BLaER1 (cell line): ENCODE results near the gene TMUB1.
A peak's percentile ranks its signal among the peaks of the same experiment; 100 is the strongest.

Experiments
- H3K27ac ChIP-seq: shearing (Covaris generic); formaldehyde crosslinking; 2 replicates; pipeline ENCODE4 v1.8.1; 2022
- H3K27me3 ChIP-seq: shearing (Covaris generic); formaldehyde crosslinking; 2 replicates; pipeline ENCODE4 v1.8.1; 2022
- H3K36me3 ChIP-seq: shearing (Covaris generic); formaldehyde crosslinking; 2 replicates; pipeline ENCODE4 v1.8.1; 2022
- H3K4me1 ChIP-seq: shearing (Covaris generic); formaldehyde crosslinking; 2 replicates; pipeline ENCODE4 v1.8.1; 2022
- H3K4me2 ChIP-seq: shearing (Covaris generic); formaldehyde crosslinking; 2 replicates; pipeline ENCODE4 v1.8.1; 2022
- H3K4me3 ChIP-seq: shearing (Covaris generic); formaldehyde crosslinking; 2 replicates; pipeline ENCODE4 v1.8.1; 2022
- H3K9ac ChIP-seq: shearing (Covaris generic); formaldehyde crosslinking; 2 replicates; pipeline ENCODE4 v1.8.1; 2022
- H3K9me3 ChIP-seq: shearing (Covaris generic); formaldehyde crosslinking; 2 replicates; pipeline ENCODE4 v1.8.1; 2022
- H4K20me1 ChIP-seq: shearing (Covaris generic); formaldehyde crosslinking; 2 replicates; pipeline ENCODE4 v1.8.1; 2022
- Cebpa-rat ChIP-seq: shearing (Covaris generic); IDR thresholded peaks from 2 replicates; pipeline ENCODE4 v1.8.1; 2022

The TMUB1 gene

DNA sequence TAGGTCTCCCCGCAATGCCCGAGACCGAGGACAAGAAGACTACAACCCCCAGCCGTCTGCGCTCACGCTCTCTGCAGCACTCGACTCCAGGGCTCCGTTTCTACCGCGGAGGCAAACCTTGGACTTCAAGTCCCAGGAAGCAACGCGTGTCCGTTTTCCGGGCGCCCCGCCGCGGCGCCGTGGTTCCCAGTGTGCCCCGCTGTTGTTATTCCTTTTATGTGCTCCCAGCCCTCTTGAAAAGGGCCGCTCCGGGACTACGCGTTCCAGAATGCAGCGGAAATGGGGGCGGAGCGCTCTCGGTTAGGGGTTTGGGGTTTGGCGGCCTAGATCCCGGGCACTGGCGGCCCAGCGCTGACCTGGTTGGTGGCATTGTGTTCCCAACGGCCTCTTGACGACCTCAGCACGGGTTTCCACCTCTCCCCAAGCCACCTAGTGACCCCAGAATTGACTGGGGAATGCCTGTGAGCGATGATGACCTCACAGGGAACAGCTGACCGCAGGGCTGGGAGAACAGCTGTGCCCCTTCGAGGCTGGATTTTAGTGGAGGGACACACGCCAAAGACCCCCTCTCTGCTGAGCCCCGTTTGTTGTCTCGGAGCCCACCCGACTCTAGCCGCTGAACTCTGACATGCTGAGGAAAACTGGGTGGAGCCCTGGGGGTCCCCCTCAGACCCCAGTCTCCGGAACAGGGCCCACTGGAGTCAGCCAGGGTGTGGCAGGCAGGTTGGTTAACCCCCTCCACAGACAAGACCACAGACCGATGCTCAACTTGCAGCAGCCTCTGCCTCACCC lies 25.1 kb downstream of the TMUB1 start:
- peaks cover 21% of the 10 kb centered on the region for H3K36me3 ChIP-seq
- H3K27ac ChIP-seq = peak overlapping the region; percentile 84
- H3K4me3 ChIP-seq = peak overlapping the region; percentile 89
- TF ChIP-seq Cebpa-rat = no peak
- peak overlapping the region; percentile 87 for H3K9ac ChIP-seq
- H3K4me1 ChIP-seq = peaks cover 55% of the 10 kb centered on the region
- no peaks in the 10 kb centered on the region for H3K9me3 ChIP-seq
- H4K20me1 ChIP-seq = peaks cover 29% of the 10 kb centered on the region
- H3K27me3 ChIP-seq = no peaks in the 10 kb centered on the region
- H3K4me2 ChIP-seq = peak overlapping the region; percentile 96

DNA sequence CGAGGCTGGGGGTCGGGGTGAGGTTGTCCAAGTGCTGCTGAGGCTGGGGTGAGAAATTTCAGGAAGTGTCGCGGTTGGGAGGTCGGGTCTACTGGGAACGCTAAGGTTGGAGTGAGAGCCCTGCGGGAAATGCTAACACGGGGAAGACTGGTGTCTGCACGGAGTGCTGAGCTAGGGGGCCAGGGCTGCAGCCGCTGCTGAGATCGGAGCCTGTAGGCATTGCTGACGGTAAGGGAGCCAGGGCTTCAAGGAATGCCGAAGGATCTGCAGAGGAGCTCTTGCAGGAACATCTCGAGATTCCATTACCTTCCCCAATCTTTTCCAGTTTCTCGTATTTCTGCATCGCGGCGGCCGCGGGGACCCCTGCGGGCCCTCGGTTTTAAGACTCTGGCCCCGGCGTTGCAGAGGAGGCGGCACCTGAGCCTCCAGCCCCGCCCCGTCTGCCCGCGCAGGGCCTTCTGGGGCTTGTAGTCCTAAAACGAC lies 25.7 kb downstream of the TMUB1 start, which contains the start of gene CDK5:
CDK5 (minus strand) TSS at position 392 of the 483 bp plus-strand sequence; CDS start at position 343, 49 bp downstream.
- peaks cover 61% of the 10 kb centered on the region for H3K4me1 ChIP-seq
- H3K27ac ChIP-seq = peak within 1 kb of the TSS; percentile 84
- peaks cover 17% of the 10 kb centered on the region for H3K36me3 ChIP-seq
- H3K9me3 ChIP-seq = no peaks in the 10 kb centered on the region
- H3K4me3 ChIP-seq = peak within 1 kb of the TSS; percentile 89
- no peak for TF ChIP-seq Cebpa-rat
- peaks cover 26% of the 10 kb centered on the region for H4K20me1 ChIP-seq
- peak within 1 kb of the TSS; percentile 96 for H3K4me2 ChIP-seq
- H3K9ac ChIP-seq = peak within 1 kb of the TSS; percentile 87
- no peaks in the 10 kb centered on the region for H3K27me3 ChIP-seq

DNA sequence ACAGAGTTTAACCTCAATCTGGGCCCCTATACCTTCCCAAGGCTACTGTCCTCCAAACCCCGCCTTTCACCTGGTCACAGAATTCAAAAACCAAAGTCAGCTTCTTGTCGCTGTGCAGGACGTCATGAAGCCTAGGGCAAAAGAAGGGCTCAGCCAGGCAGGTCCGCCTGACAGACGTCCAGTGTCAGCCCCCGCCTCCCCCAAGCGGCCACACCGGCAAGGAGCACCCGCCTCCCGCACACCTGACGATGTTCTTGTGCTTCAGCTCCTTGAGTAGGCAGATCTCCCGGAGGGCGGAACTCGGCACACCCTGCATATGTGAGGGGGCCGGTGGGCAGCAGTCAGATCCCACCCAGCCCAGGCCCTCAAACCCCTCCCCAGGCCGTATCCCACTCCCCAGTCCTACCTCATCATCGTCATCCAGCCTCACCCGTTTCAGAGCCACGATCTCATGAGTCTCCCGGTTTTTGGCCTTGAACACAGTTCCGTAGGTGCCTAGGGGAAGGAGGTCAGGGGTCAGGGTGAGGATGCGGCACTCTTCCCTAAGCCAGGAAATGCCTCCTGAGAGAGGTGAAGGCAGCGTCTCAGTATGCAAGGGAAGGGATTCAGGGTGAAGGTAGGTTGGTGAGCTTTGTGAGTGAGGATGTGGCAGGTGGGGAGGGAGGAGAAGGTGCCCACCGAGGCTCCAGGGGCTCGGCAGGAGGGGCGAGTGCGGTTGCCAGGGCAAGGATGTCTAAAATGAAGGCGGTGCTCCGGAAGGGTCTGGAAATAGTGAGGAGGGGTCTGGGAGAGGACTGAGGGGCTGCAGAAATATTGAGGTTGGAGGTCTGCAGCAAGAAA lies 26.4 kb downstream of the TMUB1 start:
- peak overlapping the region; percentile 96 for H3K4me2 ChIP-seq
- peak overlapping the region; percentile 33; the same call in 1 of the 2 replicates for H3K27ac ChIP-seq
- H3K4me3 ChIP-seq = peak overlapping the region; percentile 89
- peaks cover 20% of the 10 kb centered on the region for H4K20me1 ChIP-seq
- H3K9ac ChIP-seq = peak overlapping the region; percentile 87
- H3K4me1 ChIP-seq = peaks cover 62% of the 10 kb centered on the region
- peaks cover 11% of the 10 kb centered on the region; the same call in 1 of the 2 replicates for H3K36me3 ChIP-seq
- no peaks in the 10 kb centered on the region for H3K27me3 ChIP-seq
- H3K9me3 ChIP-seq = no peaks in the 10 kb centered on the region
- no peak for TF ChIP-seq Cebpa-rat

DNA sequence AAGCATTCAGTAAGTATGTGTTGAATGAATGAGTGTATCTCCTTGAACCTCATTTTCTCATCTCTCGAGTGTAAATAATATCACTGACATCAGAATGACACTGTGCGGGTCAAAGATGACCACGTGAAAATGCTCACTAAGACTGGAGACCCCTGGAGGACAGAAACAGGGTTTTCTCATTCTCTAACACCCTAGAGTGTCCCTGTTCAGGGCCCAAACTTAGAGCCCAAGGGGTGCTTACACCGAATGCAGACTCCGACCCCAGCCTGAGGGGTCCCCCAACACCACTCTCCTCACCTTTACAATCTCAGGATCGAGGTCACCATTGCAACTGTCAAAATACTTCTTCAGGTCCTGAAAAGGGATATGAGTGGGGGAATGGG lies 27.0 kb downstream of the TMUB1 start:
- Histone ChIP-seq H3K27ac (no peak overlapping the region), H3K4me1 (peaks cover 62% of the 10 kb centered on the region), H3K9ac (no peak overlapping the region), H3K4me2 (peak overlapping the region; percentile 96), H3K36me3 (peaks cover 9% of the 10 kb centered on the region; the same call in 1 of the 2 replicates), H3K4me3 (no peak overlapping the region), H3K9me3 (no peaks in the 10 kb centered on the region), H4K20me1 (peaks cover 13% of the 10 kb centered on the region), H3K27me3 (no peaks in the 10 kb centered on the region)
- no peak for TF ChIP-seq Cebpa-rat

DNA sequence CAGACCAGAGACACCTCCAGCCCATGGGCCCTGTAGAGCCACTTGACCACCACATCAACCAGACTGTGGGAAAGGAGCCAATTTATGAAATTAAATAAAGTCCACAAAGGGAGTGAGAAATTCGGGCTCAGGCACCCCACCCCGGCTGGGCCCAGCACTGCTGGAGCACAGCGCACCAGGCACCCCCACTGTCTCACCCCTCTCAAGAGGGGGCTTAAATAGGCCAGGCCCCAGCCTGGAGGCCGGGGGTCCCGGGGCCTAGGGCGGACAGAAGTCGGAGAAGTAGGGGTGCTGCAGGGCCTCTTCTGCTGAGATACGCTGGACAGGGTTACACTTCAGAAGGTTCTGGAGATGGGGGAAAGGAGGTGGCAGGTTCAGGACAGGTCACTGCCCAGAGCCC lies 29.5 kb downstream of the TMUB1 start:
- H3K27ac ChIP-seq = no peak overlapping the region
- 0 out of 2 replicates have a peak, but pooled peaks cover 6% of the 10 kb centered on the region for H3K27me3 ChIP-seq
- H3K4me2 ChIP-seq = peak overlapping the region; percentile 36
- no peaks in the 10 kb centered on the region for H3K9me3 ChIP-seq
- peaks cover 55% of the 10 kb centered on the region for H3K4me1 ChIP-seq
- TF ChIP-seq Cebpa-rat = no peak
- peaks cover 9% of the 10 kb centered on the region; the same call in 1 of the 2 replicates for H3K36me3 ChIP-seq
- no peak overlapping the region for H3K4me3 ChIP-seq
- no peak overlapping the region for H3K9ac ChIP-seq
- 0 out of 2 replicates have a peak, but pooled peaks cover 18% of the 10 kb centered on the region for H4K20me1 ChIP-seq

DNA sequence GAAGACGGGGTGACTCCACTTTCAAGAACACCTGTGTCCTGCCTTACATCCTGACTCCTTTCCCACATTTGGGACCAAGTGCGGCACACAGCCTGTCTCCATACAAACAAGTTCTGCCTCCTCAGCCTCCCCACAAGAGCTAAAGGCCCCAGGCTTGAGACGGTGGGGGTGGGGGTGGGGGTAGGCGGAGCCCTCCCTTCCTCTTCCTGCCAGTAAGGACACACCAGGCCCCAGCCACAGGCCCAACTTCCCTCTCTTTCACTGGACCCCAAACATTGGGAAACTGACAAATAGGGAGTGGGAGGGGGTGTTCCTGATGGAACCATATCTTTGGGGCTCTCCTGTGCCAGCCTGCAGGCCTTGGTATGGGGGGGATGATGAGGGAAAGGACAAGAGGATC lies 30.2 kb downstream of the TMUB1 start:
- 0 out of 2 replicates have a peak, but pooled peaks cover 6% of the 10 kb centered on the region for H3K27me3 ChIP-seq

DNA sequence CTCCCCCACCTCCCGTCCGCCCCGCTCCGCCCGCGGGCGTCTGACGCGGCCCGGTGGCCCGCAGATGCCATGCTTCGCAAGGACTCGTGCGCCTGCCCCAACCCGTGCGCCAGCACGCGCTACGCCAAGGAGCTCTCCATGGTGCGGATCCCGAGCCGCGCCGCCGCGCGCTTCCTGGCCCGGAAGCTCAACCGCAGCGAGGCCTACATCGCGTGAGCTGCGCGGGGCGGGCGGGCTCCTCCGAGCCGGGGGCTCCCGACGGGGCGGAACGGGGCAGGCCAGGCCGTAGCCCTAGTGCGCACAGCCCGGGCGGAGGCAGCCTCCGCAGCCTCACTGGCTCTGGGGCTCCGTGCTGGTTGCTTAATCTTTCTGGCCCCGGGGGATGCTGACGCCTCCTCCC lies 32.2 kb downstream of the TMUB1 start:
- 0 out of 2 replicates have a peak, but pooled peaks have one; percentile 44 for TF ChIP-seq Cebpa-rat
- Histone ChIP-seq H4K20me1 (0 out of 2 replicates have a peak, but pooled peaks cover 18% of the 10 kb centered on the region), H3K4me3 (0 out of 2 replicates have a peak overlapping the region, but pooled peaks have one; percentile 42), H3K9me3 (no peaks in the 10 kb centered on the region), H3K4me2 (peak overlapping the region; percentile 80), H3K9ac (no peak overlapping the region), H3K36me3 (peaks cover 10% of the 10 kb centered on the region), H3K27ac (no peak overlapping the region), H3K4me1 (peaks cover 34% of the 10 kb centered on the region), H3K27me3 (0 out of 2 replicates have a peak, but pooled peaks cover 6% of the 10 kb centered on the region)

More for the DNA sequence above, 30.2 kb downstream of the TMUB1 start:
- Histone ChIP-seq H3K9ac (no peak overlapping the region), H3K4me1 (peaks cover 48% of the 10 kb centered on the region), H3K36me3 (peaks cover 9% of the 10 kb centered on the region; the same call in 1 of the 2 replicates), H3K9me3 (no peaks in the 10 kb centered on the region), H4K20me1 (0 out of 2 replicates have a peak, but pooled peaks cover 18% of the 10 kb centered on the region), H3K4me2 (peak overlapping the region; percentile 36), H3K4me3 (no peak overlapping the region), H3K27ac (no peak overlapping the region)
- no peak for TF ChIP-seq Cebpa-rat

DNA sequence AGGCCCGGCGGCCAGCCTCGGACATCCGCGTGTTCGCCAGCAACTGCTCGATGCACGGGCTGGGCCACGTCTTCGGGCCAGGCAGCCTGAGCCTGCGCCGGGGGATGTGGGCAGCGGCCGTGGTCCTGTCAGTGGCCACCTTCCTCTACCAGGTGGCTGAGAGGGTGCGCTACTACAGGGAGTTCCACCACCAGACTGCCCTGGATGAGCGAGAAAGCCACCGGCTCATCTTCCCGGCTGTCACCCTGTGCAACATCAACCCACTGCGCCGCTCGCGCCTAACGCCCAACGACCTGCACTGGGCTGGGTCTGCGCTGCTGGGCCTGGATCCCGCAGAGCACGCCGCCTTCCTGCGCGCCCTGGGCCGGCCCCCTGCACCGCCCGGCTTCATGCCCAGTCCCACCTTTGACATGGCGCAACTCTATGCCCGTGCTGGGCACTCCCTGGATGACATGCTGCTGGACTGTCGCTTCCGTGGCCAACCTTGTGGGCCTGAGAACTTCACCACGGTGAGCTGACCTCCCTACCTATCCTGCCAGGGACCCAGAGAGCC lies 34.3 kb downstream of the TMUB1 start:
- peaks cover 15% of the 10 kb centered on the region for H3K36me3 ChIP-seq
- no peaks in the 10 kb centered on the region for H3K9me3 ChIP-seq
- H3K27ac ChIP-seq = no peak overlapping the region
- H3K9ac ChIP-seq = no peak overlapping the region
- H4K20me1 ChIP-seq = 0 out of 2 replicates have a peak, but pooled peaks cover 18% of the 10 kb centered on the region
- H3K4me2 ChIP-seq = no peak overlapping the region
- H3K4me1 ChIP-seq = peaks cover 33% of the 10 kb centered on the region
- TF ChIP-seq Cebpa-rat = no peak
- H3K27me3 ChIP-seq = 0 out of 2 replicates have a peak, but pooled peaks cover 6% of the 10 kb centered on the region
- H3K4me3 ChIP-seq = no peak overlapping the region
